Colonic mucosa (tissue), 4 donors: Measurements from ENCODE around the gene CACNA2D1. TPM values are rescaled to one million over a fixed set of nuclear protein-coding genes. Genes with fewer than 3 reads are reported as not detected.

ENCODE experiments used
- DNase-seq: peaks from one replicate; pipeline ENCODE4 v3.0.0-alpha.2; 2020
- H3K27ac ChIP-seq: fragments of 200-600 bp; one replicate; pipeline ENCODE4 v1.8.0; 2021
- H3K27me3 ChIP-seq: fragments of 200-600 bp; one replicate; pipeline ENCODE4 v1.8.0; 2021
- H3K36me3 ChIP-seq: fragments of 200-600 bp; one replicate; pipeline ENCODE4 v1.8.0; 2021
- H3K4me1 ChIP-seq: fragments of 200-600 bp; one replicate; pipeline ENCODE4 v1.8.0; 2021; ENCODE audit warnings: mild to moderate bottlenecking
- H3K4me3 ChIP-seq: fragments of 200-600 bp; one replicate; pipeline ENCODE4 v1.8.0; 2021
- H3K9ac ChIP-seq, 2 donors: one replicate each; pipeline ENCODE4 v1.7.0; 2013; ENCODE audit warnings: control low read depth in 2 of 2, low read depth in 2 of 2, low read length in 2 of 2
- H3K9me3 ChIP-seq: fragments of 200-600 bp; one replicate; pipeline ENCODE4 v1.8.0; 2021
- intact Hi-C: fragments of 100-400 bp; cut with DNase I; formaldehyde crosslinking; loops from one replicate; pipeline ENCODE4 v1.14.1; 2022
- total RNA-seq, 2 donors: library from RNA; stranded (reverse); fragmentation: NEBNext Ultra II Directional in 1 of 2; extraction: Animal tissue kit (Norgen Biotek cat#: 25700) in 1 of 2; gene quantifications; one replicate each; pipeline ENCODE4 v1.2.1, GENCODE V29; 2021
- TF ChIP-seq, protein P1 (sequence below): fragments of 200-600 bp; IDR thresholded peaks from one replicate; pipeline ENCODE4 v1.8.0; 2022; ENCODE audit warnings: antibody characterized with exemption, mild to moderate bottlenecking
- donor health status: healthy.
- donor health status: DM: no; HTN: no; CAD: no.
- donor health status: DM: no; HTN: no; CAD: no.

The CACNA2D1 gene
- total RNA-seq, 2 donors from 2014 or later, result 1.4 to 9.3 TPM

DNA sequence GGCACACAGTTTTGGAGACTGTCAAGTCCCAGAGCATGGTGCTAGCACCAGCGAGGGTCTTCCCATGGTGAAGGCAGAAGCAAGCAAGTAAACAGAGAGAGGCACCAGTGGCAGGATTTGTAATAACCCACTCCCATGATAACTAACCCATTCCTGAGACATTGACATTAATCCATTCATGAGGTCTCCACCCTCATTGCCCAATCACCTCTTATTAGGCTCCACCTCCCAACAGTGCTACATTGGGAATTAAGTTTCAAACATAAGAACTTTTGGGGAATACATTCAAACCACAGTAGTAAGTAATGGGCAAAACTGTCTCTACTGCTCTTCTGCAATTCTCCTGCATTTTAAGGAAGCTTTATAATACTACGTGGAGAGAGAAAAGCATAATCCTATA, 193.6 kb downstream of the CACNA2D1 start:
- H3K9me3 ChIP-seq, result no peaks in the 10 kb centered on the region
- H3K36me3 ChIP-seq, result no peaks in the 10 kb centered on the region
- TF ChIP-seq, protein P1, sequence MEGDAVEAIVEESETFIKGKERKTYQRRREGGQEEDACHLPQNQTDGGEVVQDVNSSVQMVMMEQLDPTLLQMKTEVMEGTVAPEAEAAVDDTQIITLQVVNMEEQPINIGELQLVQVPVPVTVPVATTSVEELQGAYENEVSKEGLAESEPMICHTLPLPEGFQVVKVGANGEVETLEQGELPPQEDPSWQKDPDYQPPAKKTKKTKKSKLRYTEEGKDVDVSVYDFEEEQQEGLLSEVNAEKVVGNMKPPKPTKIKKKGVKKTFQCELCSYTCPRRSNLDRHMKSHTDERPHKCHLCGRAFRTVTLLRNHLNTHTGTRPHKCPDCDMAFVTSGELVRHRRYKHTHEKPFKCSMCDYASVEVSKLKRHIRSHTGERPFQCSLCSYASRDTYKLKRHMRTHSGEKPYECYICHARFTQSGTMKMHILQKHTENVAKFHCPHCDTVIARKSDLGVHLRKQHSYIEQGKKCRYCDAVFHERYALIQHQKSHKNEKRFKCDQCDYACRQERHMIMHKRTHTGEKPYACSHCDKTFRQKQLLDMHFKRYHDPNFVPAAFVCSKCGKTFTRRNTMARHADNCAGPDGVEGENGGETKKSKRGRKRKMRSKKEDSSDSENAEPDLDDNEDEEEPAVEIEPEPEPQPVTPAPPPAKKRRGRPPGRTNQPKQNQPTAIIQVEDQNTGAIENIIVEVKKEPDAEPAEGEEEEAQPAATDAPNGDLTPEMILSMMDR, result no peak
- no peaks in the 10 kb centered on the region for H3K4me1 ChIP-seq
- intact Hi-C loops, result no loop called here
- no peak overlapping the region for H3K4me3 ChIP-seq
- no peaks in the 10 kb centered on the region for H3K27me3 ChIP-seq
- no peak overlapping the region for H3K9ac ChIP-seq
- H3K27ac ChIP-seq, result no peak overlapping the region
- no peak for DNase-seq

DNA sequence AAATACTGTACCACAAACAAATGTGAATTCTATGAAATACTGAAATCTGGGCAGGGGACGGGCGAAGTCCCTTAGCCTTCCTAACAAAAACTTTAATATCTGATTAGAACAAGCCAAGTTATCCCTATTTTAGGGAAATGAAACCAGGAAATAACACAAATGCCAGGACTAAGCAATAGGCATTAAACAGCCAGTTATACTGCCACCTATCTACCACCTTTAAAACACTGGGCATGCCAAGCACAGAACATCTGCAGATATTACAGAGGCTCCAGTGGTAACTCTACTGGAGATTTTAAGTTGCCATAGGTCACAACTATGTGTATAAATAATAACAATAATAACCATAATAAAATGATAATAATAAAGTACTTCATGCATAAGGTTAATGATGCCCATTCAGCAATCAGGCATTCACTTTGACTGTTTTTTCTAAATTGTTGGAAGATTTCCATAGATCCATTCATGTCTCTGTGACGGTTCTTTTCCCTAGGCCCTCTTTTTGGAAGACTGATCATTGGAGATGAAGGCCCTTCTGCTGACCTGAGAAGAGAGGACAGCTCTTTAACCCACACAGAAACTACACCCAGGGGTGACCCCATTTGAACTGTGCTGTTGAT, 195.7 kb downstream of the CACNA2D1 start:
- intact Hi-C loops, result no loop called here
- Histone ChIP-seq H3K9ac (no peak overlapping the region), H3K9me3 (no peaks in the 10 kb centered on the region), H3K4me1 (no peaks in the 10 kb centered on the region), H3K36me3 (no peaks in the 10 kb centered on the region), H3K27me3 (no peaks in the 10 kb centered on the region), H3K27ac (no peak overlapping the region), H3K4me3 (no peak overlapping the region)
- TF ChIP-seq, protein P1, result no peak
- no peak for DNase-seq

DNA sequence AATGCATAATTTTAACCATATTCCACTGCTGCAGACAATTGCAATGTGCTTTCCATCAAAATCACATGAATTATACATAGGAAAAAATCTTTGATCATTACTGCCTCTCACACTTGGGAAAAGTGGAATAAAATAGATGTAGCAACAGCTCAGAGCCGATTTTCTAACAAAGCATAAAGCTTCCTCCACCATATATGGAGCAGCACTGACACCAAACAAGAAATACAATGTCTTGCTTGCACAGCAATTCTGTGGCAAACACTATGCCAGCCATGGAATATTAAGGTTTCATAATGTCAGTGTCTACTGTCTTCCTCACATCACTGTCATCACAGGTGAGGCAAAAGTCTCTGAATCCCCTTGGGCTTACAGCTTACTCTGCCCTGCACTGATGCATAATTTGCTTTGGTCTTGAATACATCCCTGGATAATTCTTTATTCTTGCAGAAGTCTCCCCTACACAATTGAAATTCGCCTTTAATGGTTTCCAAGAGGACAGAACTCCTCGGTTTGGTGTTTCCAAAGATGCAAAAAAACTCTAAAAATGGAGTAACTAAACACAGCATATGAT, 198.5 kb downstream of the CACNA2D1 start:
- DNase-seq, result no peak
- intact Hi-C loops, result no loop called here
- H3K27me3 ChIP-seq, result no peaks in the 10 kb centered on the region
- H3K4me3 ChIP-seq, result no peak overlapping the region
- H3K27ac ChIP-seq, result no peak overlapping the region
- H3K36me3 ChIP-seq, result no peaks in the 10 kb centered on the region
- no peaks in the 10 kb centered on the region for H3K4me1 ChIP-seq
- TF ChIP-seq, protein P1, result no peak
- H3K9me3 ChIP-seq, result no peaks in the 10 kb centered on the region
- no peak overlapping the region for H3K9ac ChIP-seq

GRCh38 chr7:82241356-82241755, 202.2 kb downstream of the CACNA2D1 start:
- TF ChIP-seq, protein P1, result no peak

DNA sequence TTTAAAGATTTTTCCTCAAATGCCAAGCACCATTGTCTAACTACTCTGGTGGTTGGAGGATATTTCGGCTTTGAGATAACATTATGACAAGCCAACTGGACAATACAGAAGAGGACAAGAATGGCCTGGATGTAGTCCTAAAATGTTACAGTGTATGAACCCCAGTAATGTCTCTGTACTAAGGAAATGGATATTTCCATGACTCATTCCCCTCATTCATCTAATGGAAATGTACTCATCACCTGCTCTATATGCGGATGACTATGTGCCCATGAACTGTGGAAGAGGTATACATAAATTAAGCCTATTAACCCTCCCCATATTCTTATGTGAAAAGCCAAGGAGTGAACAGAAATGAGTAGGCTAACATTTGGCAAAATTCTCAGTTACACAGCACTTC, 207.9 kb downstream of the CACNA2D1 start:
- no peak overlapping the region for H3K4me3 ChIP-seq
- H3K4me1 ChIP-seq, result no peaks in the 10 kb centered on the region
- no peaks in the 10 kb centered on the region for H3K27me3 ChIP-seq
- TF ChIP-seq, protein P1, result no peak
- H3K36me3 ChIP-seq, result no peaks in the 10 kb centered on the region
- no peak overlapping the region for H3K27ac ChIP-seq
- intact Hi-C loops, result loop anchor here (10.0 kb wide), 2 partner anchors 339 to 489 kb away; no protein-coding TSS in a partner anchor
- H3K9ac ChIP-seq, result no peak overlapping the region
- no peak for DNase-seq
- no peaks in the 10 kb centered on the region for H3K9me3 ChIP-seq

More at GRCh38 chr7:82241356-82241755, 202.2 kb downstream of the CACNA2D1 start:
- H3K36me3 ChIP-seq, result no peaks in the 10 kb centered on the region
- H3K9ac ChIP-seq, result no peak overlapping the region
- H3K27ac ChIP-seq, result no peak overlapping the region
- H3K27me3 ChIP-seq, result no peaks in the 10 kb centered on the region
- no peak overlapping the region for H3K4me3 ChIP-seq
- no peaks in the 10 kb centered on the region for H3K4me1 ChIP-seq
- no peaks in the 10 kb centered on the region for H3K9me3 ChIP-seq
- intact Hi-C loops, result no loop called here
- no peak for DNase-seq
